Cardiac fibroblast (primary cell): ENCODE data around the gene DYSF.

ENCODE experiments used
- DNase-seq, 2 donors: peaks; one replicate each; pipeline versions ENCODE4 v3.0.0 to v3.0.0-alpha.2; 2010; ENCODE audit warnings: low read depth in 2 of 2
- H3K4me3 ChIP-seq, 2 donors: replicated peaks in 1 of 2; 1 replicate in 1 of 2; 2 replicates in 1 of 2; pipeline ENCODE4 v1.5.1; 2011; ENCODE audit warnings: low read depth in 2 of 2, low read length in 2 of 2, mild to moderate bottlenecking in 2 of 2, moderate library complexity in 1 of 2
- CTCF ChIP-seq: IDR thresholded peaks from one replicate; pipeline ENCODE4 v1.5.1; 2011; ENCODE audit warnings: low read depth, mild to moderate bottlenecking, low read length, inconsistent platforms

The DYSF gene

GRCh38 chr2:71506222-71507153, 53.1 kb downstream of the DYSF start:
- no peak overlapping the region for H3K4me3 ChIP-seq
- no peak for DNase-seq
- TF ChIP-seq CTCF: no peak

- DNase-seq: no peak
- H3K4me3 ChIP-seq: no peak overlapping the region
- TF ChIP-seq CTCF: no peak
These were observed 54.1 kb downstream of the DYSF start for GRCh38 chr2:71507476-71507875.

- peak; percentile 90 for TF ChIP-seq CTCF
- H3K4me3 ChIP-seq: no peak overlapping the region
- DNase-seq: peak; percentile 67 to 75
These were observed 56.9 kb downstream of the DYSF start for GRCh38 chr2:71510196-71510807.

- no peak overlapping the region for H3K4me3 ChIP-seq
- no peak for TF ChIP-seq CTCF
- DNase-seq: no peak
These were observed 57.6 kb downstream of the DYSF start for GRCh38 chr2:71510938-71511337.

- no peak for TF ChIP-seq CTCF
- DNase-seq: no peak
- H3K4me3 ChIP-seq: no peak overlapping the region
These were observed 58.4 kb downstream of the DYSF start for GRCh38 chr2:71511776-71512175.

- no peak overlapping the region for H3K4me3 ChIP-seq
- no peak for TF ChIP-seq CTCF
- DNase-seq: no peak
These were observed 59.0 kb downstream of the DYSF start for GRCh38 chr2:71512386-71512785.
